OCI-LY7 (cell line): ENCODE measurements around the gene ZNF716. TPM values are rescaled to one million over a fixed set of nuclear protein-coding genes. Genes with fewer than 3 reads are reported as not detected.

Experiments
- BruUV-seq: library from RNA; stranded (reverse); fragments of 400-500 nt; replicated peaks from 2 replicates; lab custom pipeline; 2021; lab: Mats Ljungman, UMichigan
- CTCF ChIA-PET: fragments of 300-600 bp; sonication (Branson Sonifier 250); formaldehyde crosslinking; loops from one replicate; lab custom pipeline; 2022; ENCODE audit warnings: antibody characterized with exemption; ENCODE audit not compliant: unreplicated experiment; lab: Charles Lee
- POLR2A ChIA-PET: fragments of 300-600 bp; sonication (Branson Sonifier 250); formaldehyde crosslinking; loops from one replicate; lab custom pipeline; 2022; ENCODE audit warnings: antibody characterized with exemption; lab: Charles Lee
- DNase-seq: peaks from one replicate; pipeline ENCODE4 v3.0.0-alpha.2; 2015; ENCODE audit warnings: low spot score
- H2AFZ ChIP-seq: fragments of 200-600 bp; sonication (generic), shearing (Covaris generic); 2 replicates; pipeline ENCODE4 v1.6.1; 2014; ENCODE audit warnings: mild to moderate bottlenecking, antibody characterized with exemption, low read length, moderate library complexity
- H3K27ac ChIP-seq: fragments of 200-600 bp; sonication (generic); 2 replicates; pipeline ENCODE4 v1.5.1; 2014; ENCODE audit warnings: mixed run types, low read depth, mild to moderate bottlenecking, moderate library complexity, low read length, inconsistent platforms; ENCODE audit not compliant: poor library complexity, severe bottlenecking
- H3K36me3 ChIP-seq: fragments of 200-600 bp; sonication (generic); 2 replicates; pipeline ENCODE4 v1.6.1; 2014; ENCODE audit warnings: mild to moderate bottlenecking, antibody characterized with exemption, low read length, moderate library complexity, mixed read lengths; ENCODE audit not compliant: insufficient read depth
- H3K4me1 ChIP-seq: fragments of 200-600 bp; sonication (generic); 2 replicates; pipeline ENCODE4 v1.5.1; 2014; ENCODE audit warnings: mild to moderate bottlenecking, low read length; ENCODE audit not compliant: insufficient read depth, poor library complexity, severe bottlenecking
- H3K4me2 ChIP-seq: fragments of 200-600 bp; sonication (generic); 2 replicates; pipeline ENCODE4 v1.6.1; 2014; ENCODE audit warnings: mild to moderate bottlenecking, low read length
- H3K4me3 ChIP-seq: fragments of 200-600 bp; sonication (generic); 2 replicates; pipeline ENCODE4 v1.5.1; 2014; ENCODE audit warnings: mild to moderate bottlenecking, low read depth, low read length; ENCODE audit not compliant: poor library complexity, severe bottlenecking
- H3K79me2 ChIP-seq: fragments of 200-600 bp; sonication (generic); 2 replicates; pipeline ENCODE4 v1.6.1; 2016; ENCODE audit warnings: low read depth, mild to moderate bottlenecking, low read length, moderate library complexity, mixed read lengths; ENCODE audit not compliant: insufficient read depth
- H3K9me2 ChIP-seq: fragments of 200-600 bp; sonication (generic); 2 replicates; pipeline ENCODE4 v1.6.1; 2016; ENCODE audit warnings: mild to moderate bottlenecking, low read length, mixed read lengths; ENCODE audit not compliant: insufficient read depth
- H3K9me3 ChIP-seq: fragments of 200-600 bp; sonication (generic); 2 replicates; pipeline ENCODE4 v1.6.1; 2014; ENCODE audit warnings: mild to moderate bottlenecking, mixed run types, low read length, mixed read lengths
- H4K20me1 ChIP-seq: fragments of 200-600 bp; sonication (generic); 2 replicates; pipeline ENCODE4 v1.6.1; 2014; ENCODE audit warnings: mild to moderate bottlenecking, antibody characterized with exemption, low read length, moderate library complexity, mixed read lengths; ENCODE audit not compliant: insufficient read depth
- CTCF ChIP-seq: fragments of 200-600 bp; sonication (generic); conservative IDR thresholded peaks from 2 replicates; pipeline ENCODE4 v1.5.1; 2014; ENCODE audit warnings: mild to moderate bottlenecking, antibody characterized with exemption, low read length, moderate library complexity, mixed read lengths
- EZH2phosphoT487 ChIP-seq: fragments of 200-600 bp; sonication (generic); IDR thresholded peaks from 2 replicates; pipeline ENCODE4 v1.6.1; 2018; ENCODE audit warnings: low read depth, borderline replicate concordance, mild to moderate bottlenecking, mixed run types, antibody characterized with exemption, low read length, moderate library complexity, mixed read lengths
- intact Hi-C: fragments of 100-400 bp; cut with micrococcal nuclease; formaldehyde crosslinking; loops from one replicate; pipeline ENCODE4 v1.10.0; 2022; ENCODE audit not compliant: unreplicated experiment
- total RNA-seq, 2 experiments: library from RNA; depleted of rRNA in 1 of 2; stranded (reverse); fragments of >200 nt in 1 of 2; shearing (Covaris generic) in 1 of 2; gene quantifications; 2 replicates each; pipeline ENCODE4 v1.2.3, GENCODE V29; 2014 to 2022

The ZNF716 gene
- total RNA-seq, 2 experiments from 2014 or later: not detected

GRCh38 chr7:57403601-57404342, 46.2 kb upstream of the ZNF716 start:
- Histone ChIP-seq H3K4me1 (no peaks in the 10 kb centered on the region), H3K4me3 (no peak overlapping the region), H3K9me2 (no peaks in the 10 kb centered on the region), H3K36me3 (no peaks in the 10 kb centered on the region), H3K79me2 (no peaks in the 10 kb centered on the region), H2AFZ (no peak overlapping the region), H3K9me3 (no peaks in the 10 kb centered on the region), H4K20me1 (no peaks in the 10 kb centered on the region), H3K27ac (no peak overlapping the region), H3K4me2 (no peak overlapping the region)
- TF ChIP-seq EZH2phosphoT487: no peak
- TF ChIP-seq CTCF: no peak
- ChIA-PET CTCF (no interaction called here), POLR2A (no interaction called here)
- no TSS peak for BruUV-seq
- intact Hi-C loops: no loop called here
- no peak for DNase-seq

DNA sequence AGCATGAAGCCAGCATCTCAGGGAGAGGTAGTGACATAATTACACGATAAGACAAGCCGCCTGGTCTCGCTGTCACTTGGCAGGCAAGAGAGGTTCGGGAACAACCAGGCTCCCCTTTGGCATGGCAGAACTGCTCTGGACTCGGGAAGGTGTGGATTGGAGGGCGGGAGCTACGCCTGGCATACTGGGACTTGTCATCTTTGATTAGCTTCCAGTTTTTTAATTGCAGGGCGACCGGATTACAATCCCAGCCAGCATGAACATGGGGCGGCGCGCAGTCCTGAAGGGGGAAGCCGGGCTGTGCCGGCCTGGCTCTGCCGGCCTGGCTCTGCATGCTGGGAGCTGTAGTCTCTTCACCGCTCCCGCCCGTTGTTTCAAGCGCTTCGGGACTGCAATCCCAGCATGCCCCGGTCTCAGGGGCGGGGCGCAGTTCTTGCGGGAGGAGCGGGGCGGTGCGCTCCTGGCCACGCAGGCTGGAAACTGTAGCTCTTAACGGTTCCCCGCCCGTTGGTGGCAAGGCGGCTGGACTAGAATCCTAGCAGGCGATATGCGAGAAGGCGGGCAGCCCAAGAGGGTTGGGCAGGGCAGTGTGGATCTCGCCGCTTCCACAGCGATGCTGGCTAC, 45.5 kb upstream of the ZNF716 start:
- H3K79me2 ChIP-seq: no peaks in the 10 kb centered on the region
- no peak overlapping the region for H3K27ac ChIP-seq
- H3K4me1 ChIP-seq: no peaks in the 10 kb centered on the region
- POLR2A ChIA-PET: no interaction called here
- CTCF ChIA-PET: no interaction called here
- no peak overlapping the region for H3K4me2 ChIP-seq
- no peak overlapping the region for H2AFZ ChIP-seq
- no peaks in the 10 kb centered on the region for H3K36me3 ChIP-seq
- no peaks in the 10 kb centered on the region for H3K9me2 ChIP-seq
- no peak for DNase-seq
- intact Hi-C loops: no loop called here
- H3K9me3 ChIP-seq: no peaks in the 10 kb centered on the region
- TF ChIP-seq EZH2phosphoT487 (no peak), CTCF (no peak)
- H4K20me1 ChIP-seq: no peaks in the 10 kb centered on the region
- no TSS peak for BruUV-seq
- H3K4me3 ChIP-seq: no peak overlapping the region

DNA sequence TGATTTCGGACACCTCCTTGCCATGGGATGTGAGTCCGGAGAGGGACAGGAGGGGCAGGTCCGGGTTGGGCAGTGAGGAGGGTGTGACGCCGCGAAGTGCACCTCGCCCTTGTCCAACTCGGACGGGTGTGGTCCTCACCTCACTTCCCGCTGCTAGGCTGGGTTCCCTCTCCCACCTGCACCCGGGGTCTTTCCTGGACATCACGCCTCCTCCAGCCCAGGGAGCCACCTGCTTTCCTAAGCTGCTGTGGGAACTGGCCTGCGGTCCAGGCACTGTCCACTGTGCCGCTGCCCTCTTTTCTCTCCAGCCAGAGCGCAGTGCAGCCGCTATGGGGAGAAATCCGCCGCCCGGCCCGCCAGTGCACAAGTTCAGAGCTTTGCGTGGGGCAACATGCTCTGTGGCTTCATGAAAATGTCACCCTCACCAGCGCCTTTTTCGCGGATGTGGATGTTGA, 45.0 kb upstream of the ZNF716 start:
- ChIA-PET POLR2A (no interaction called here), CTCF (no interaction called here)
- H3K4me1 ChIP-seq: no peaks in the 10 kb centered on the region
- H3K27ac ChIP-seq: no peak overlapping the region
- no peak overlapping the region for H3K4me3 ChIP-seq
- no peaks in the 10 kb centered on the region for H3K79me2 ChIP-seq
- BruUV-seq: no TSS peak
- no peak overlapping the region for H3K4me2 ChIP-seq
- no peaks in the 10 kb centered on the region for H3K9me3 ChIP-seq
- no peaks in the 10 kb centered on the region for H4K20me1 ChIP-seq
- no peaks in the 10 kb centered on the region for H3K36me3 ChIP-seq
- no peaks in the 10 kb centered on the region for H3K9me2 ChIP-seq
- no peak for TF ChIP-seq EZH2phosphoT487
- no peak for TF ChIP-seq CTCF
- no peak for DNase-seq
- H2AFZ ChIP-seq: no peak overlapping the region
- intact Hi-C loops: no loop called here
